Skeletal muscle tissue (tissue), 4 donors: ENCODE measurements around the gene CREBBP. TPM values are rescaled to one million over a fixed set of nuclear protein-coding genes. Genes with fewer than 3 reads are reported as not detected.

Experiments used
- H3K27ac ChIP-seq: one replicate; pipeline ENCODE4 v1.7.0; 2013; ENCODE audit warnings: mild to moderate bottlenecking, low read depth, low read length, inconsistent platforms
- H3K27me3 ChIP-seq, 3 donors: one replicate each; pipeline ENCODE4 v1.7.0; 2013; ENCODE audit warnings: low read length in 3 of 3; ENCODE audit not compliant: control insufficient read depth in 3 of 3, insufficient read depth in 3 of 3
- H3K36me3 ChIP-seq, 3 donors: one replicate each; pipeline ENCODE4 v1.7.0; 2013; ENCODE audit warnings: low read length in 3 of 3; ENCODE audit not compliant: control insufficient read depth in 3 of 3, insufficient read depth in 3 of 3
- H3K4me1 ChIP-seq, 3 donors: one replicate each; pipeline ENCODE4 v1.7.0; 2013; ENCODE audit warnings: low read length in 3 of 3, mild to moderate bottlenecking in 3 of 3; ENCODE audit not compliant: control insufficient read depth in 3 of 3, insufficient read depth in 3 of 3
- H3K4me3 ChIP-seq, 3 donors: one replicate each; pipeline ENCODE4 v1.7.0; 2013; ENCODE audit warnings: low read length in 3 of 3
- H3K9ac ChIP-seq, 3 donors: one replicate each; pipeline ENCODE4 v1.7.0; 2013; ENCODE audit warnings: low read length in 3 of 3, mild to moderate bottlenecking in 3 of 3, moderate library complexity in 2 of 3, low read depth in 1 of 3
- H3K9me3 ChIP-seq, 3 donors: one replicate each; pipeline ENCODE4 v1.7.0; 2013; ENCODE audit warnings: low read length in 3 of 3; ENCODE audit not compliant: control insufficient read depth in 3 of 3
- total RNA-seq: library from RNA; depleted of rRNA; stranded (reverse); fragments of >200 nt; gene quantifications from one replicate; pipeline ENCODE4 v1.2.3, GENCODE V29; 2014
- donor health status: Osteomylitis.

The CREBBP gene
- total RNA-seq, 1 donor from 2014 or later = 49.6 TPM

DNA sequence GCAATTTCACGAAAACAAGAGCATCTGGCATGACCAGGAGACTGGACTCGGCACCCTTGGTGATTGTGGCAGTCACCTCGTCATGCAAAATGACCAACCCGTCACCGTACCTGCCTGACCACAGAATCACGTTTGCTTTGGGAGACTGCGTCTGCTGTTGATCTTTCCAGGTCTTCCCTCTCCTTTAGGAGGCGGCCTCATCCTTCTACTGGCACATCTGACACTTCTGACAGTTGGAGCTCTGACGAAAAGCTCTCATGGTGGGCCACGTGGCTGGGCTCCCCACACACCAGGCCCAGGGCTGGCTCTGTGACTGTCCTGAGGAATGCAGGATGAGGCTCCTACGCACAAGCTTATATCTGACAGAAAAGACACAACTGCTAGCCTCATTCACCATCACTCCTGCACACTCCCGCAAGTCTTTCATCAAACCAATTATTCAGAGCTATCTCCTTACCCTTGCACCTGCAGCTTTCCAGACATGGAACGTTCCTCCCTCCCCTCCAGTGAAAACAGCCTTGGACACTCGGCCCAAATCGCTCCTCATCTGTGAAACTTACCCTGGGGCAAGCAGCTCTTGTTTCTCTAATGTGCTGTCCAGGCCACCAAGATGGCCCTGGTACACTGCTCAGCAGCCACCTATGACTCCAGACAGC, 166.8 kb downstream of the CREBBP start:
- H3K27ac ChIP-seq = no peak overlapping the region
- no peak overlapping the region for H3K4me3 ChIP-seq
- H3K9me3 ChIP-seq = no peaks in the 10 kb centered on the region
- H3K4me1 ChIP-seq = peaks cover 11 to 27% (median 14%) of the 10 kb centered on the region in 3 donors
- H3K9ac ChIP-seq = no peak overlapping the region
- peaks cover 3 to 13% (median 9%) of the 10 kb centered on the region in 3 donors for H3K36me3 ChIP-seq
- no peaks in the 10 kb centered on the region for H3K27me3 ChIP-seq

- Histone ChIP-seq H3K9me3 (no peaks in the 10 kb centered on the region), H3K9ac (no peak overlapping the region), H3K4me3 (no peak overlapping the region), H3K36me3 (peaks cover 3 to 13% (median 9%) of the 10 kb centered on the region in 3 donors), H3K27me3 (no peaks in the 10 kb centered on the region), H3K4me1 (peaks cover 8 to 22% (median 10%) of the 10 kb centered on the region in 3 donors), H3K27ac (no peak overlapping the region)
These were observed 167.6 kb downstream of the CREBBP start for GRCh38 chr16:3712861-3713372.

DNA sequence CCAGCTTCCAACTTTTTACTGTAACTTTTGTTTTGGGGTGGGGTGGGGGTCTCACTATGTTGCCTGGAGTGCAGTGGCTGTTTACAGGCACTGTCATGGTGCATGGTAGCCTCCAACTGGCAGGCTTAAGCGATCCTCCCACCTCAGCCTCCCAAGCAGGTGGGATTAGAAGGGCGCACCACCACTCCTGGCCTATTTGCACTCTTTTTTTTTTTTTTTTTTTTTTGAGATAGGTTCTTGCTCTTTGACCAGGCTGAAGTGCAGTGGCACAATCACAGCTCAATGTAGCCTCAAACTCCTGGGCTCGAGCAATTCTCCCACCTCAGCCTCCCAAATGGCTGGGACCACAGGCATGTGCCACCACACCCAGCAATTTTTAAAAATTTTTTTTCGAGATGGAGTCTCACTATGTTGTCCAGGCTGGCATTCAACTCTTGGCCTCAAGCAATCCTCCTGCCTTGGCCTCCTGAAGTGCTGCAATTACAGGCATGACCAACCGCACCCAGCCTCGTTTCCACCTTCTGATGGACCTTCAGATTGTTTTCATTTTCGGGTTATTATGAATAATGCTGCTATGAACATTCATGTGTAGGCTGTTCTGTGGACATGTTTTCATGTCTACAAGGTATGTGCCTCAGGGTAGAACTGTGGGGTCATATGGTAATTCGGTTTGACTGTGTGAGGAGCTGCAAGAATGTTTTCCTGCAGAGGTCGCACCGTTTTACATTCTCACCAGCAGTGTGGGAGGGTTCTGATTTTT, 174.1 kb downstream of the CREBBP start:
- H3K27ac ChIP-seq = no peak overlapping the region
- H3K36me3 ChIP-seq = peaks cover 0 to 4% (median 0%) of the 10 kb centered on the region in 3 donors
- H3K27me3 ChIP-seq = no peaks in the 10 kb centered on the region
- H3K9ac ChIP-seq = no peak overlapping the region
- H3K4me3 ChIP-seq = no peak overlapping the region
- no peaks in the 10 kb centered on the region for H3K9me3 ChIP-seq
- H3K4me1 ChIP-seq = no peaks in the 10 kb centered on the region

- Histone ChIP-seq H3K4me3 (no peak overlapping the region), H3K4me1 (peaks cover 0 to 4% (median 0%) of the 10 kb centered on the region in 3 donors), H3K27me3 (no peaks in the 10 kb centered on the region), H3K36me3 (no peaks in the 10 kb centered on the region), H3K9me3 (no peaks in the 10 kb centered on the region), H3K27ac (no peak overlapping the region), H3K9ac (no peak overlapping the region)
These were observed 178.4 kb downstream of the CREBBP start for GRCh38 chr16:3702082-3702481.

- H3K9me3 ChIP-seq = no peaks in the 10 kb centered on the region
- H3K4me3 ChIP-seq = no peak overlapping the region
- H3K9ac ChIP-seq = no peak overlapping the region
- H3K27ac ChIP-seq = no peak overlapping the region
- H3K4me1 ChIP-seq = peaks cover 3 to 9% (median 3%) of the 10 kb centered on the region in 3 donors
- H3K27me3 ChIP-seq = no peaks in the 10 kb centered on the region
- H3K36me3 ChIP-seq = no peaks in the 10 kb centered on the region
These were observed 179.0 kb downstream of the CREBBP start for GRCh38 chr16:3701531-3701930.

- Histone ChIP-seq H3K27ac (no peak overlapping the region), H3K9me3 (no peaks in the 10 kb centered on the region), H3K4me3 (no peak overlapping the region), H3K9ac (no peak overlapping the region), H3K36me3 (peaks cover 0 to 3% (median 0%) of the 10 kb centered on the region in 3 donors), H3K27me3 (no peaks in the 10 kb centered on the region), H3K4me1 (peaks cover 12 to 31% (median 19%) of the 10 kb centered on the region in 3 donors)
These were observed 181.6 kb downstream of the CREBBP start for GRCh38 chr16:3698941-3699340.

DNA sequence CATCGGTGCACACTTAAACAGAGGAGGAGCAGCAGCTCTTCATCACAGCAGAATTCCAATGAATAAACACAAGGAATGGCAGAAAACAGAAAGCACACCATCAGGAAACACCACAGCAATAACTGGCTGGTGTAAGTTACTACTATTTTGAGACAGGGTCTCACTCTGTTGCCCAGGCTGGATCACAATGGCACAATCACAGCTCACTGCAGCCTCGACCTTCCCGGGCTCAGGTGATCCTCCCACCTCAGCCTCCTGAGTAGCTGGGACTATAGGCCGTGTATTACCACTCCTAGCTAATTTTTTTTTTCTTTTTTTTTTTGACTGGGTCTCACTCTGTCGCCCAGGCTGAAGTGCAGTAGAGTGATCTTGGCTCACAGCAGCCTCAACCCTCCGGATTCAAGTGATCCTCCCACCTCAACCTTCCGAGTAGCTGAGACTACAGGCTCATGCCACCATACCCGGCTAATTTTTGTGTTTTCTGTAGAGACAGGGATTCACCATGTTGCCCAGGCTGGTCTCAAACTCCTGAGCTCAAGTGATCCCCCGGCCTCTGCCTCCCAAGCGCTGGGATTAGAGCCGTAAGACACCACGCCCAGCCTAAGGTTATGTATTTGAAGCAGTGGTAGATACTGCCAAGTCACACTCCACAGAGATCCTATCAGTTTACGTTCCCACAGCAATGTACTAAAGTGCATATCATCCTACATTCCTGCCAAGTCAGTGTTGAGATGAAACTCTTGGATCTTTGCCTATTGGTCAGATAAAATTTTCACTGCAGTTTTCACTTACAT, 183.9 kb downstream of the CREBBP start:
- Histone ChIP-seq H3K9ac (peak overlapping the region; percentile 69 to 85 (median 75)), H3K4me1 (peaks cover 17 to 42% (median 23%) of the 10 kb centered on the region in 3 donors), H3K9me3 (no peaks in the 10 kb centered on the region), H3K27me3 (no peaks in the 10 kb centered on the region), H3K36me3 (peaks cover 0 to 3% (median 0%) of the 10 kb centered on the region in 3 donors), H3K27ac (peak overlapping the region; percentile 86), H3K4me3 (peak overlapping the region; percentile 51 to 60 (median 58))

- H3K4me3 ChIP-seq = peak overlapping the region; percentile 51 to 60 (median 58)
These were observed 184.7 kb downstream of the CREBBP start for GRCh38 chr16:3695610-3696369.

DNA sequence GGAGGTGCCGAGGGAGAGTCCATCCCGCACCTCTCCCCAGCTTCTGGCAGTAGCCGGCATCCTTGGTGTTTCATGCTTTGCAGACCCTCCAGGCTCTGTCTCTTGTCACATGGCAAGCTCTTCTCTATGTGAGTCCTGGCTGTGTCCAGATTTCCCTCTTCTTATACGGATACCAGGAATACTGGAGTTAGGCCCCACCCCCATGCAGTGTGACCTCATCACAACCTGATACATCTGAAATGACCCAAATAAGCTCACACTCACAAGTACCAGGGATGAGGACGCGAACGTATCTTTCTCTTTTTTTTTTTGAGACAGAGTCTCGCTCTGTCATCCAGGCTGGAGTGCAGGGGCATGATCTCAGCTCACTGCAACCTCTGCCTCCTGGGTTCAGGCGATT, 186.5 kb downstream of the CREBBP start:
- H3K27me3 ChIP-seq = no peaks in the 10 kb centered on the region
- no peak overlapping the region for H3K4me3 ChIP-seq
- peaks cover 0 to 3% (median 0%) of the 10 kb centered on the region in 3 donors for H3K36me3 ChIP-seq
- H3K9me3 ChIP-seq = no peaks in the 10 kb centered on the region
- peaks cover 32 to 58% (median 36%) of the 10 kb centered on the region in 3 donors for H3K4me1 ChIP-seq
- H3K27ac ChIP-seq = no peak overlapping the region
- no peak overlapping the region for H3K9ac ChIP-seq

More at GRCh38 chr16:3695610-3696369, 184.7 kb downstream of the CREBBP start:
- Histone ChIP-seq H3K27ac (peak overlapping the region; percentile 86), H3K9ac (peak overlapping the region; percentile 69 to 85 (median 75)), H3K4me1 (peaks cover 23 to 49% (median 30%) of the 10 kb centered on the region in 3 donors), H3K9me3 (no peaks in the 10 kb centered on the region), H3K36me3 (peaks cover 0 to 3% (median 0%) of the 10 kb centered on the region in 3 donors), H3K27me3 (no peaks in the 10 kb centered on the region)
